Uterus (tissue), 2 donors: Measurements from ENCODE around the gene TJP2.

Experiments used
- CTCF ChIP-seq, 4 experiments: fragments of 200-600 bp in 2 of 4; fragments of 450-650 bp in 2 of 4; sonication (generic) in 2 of 4; IDR thresholded peaks; one replicate each; pipeline ENCODE4 v1.5.1; 2016 to 2019; ENCODE audit warnings: antibody characterized with exemption in 4 of 4, mild to moderate bottlenecking in 2 of 4, moderate library complexity in 1 of 4
- POLR2A ChIP-seq, 2 donors: fragments of 450-650 bp; IDR thresholded peaks; one replicate each; pipeline ENCODE4 v1.6.1; 2016; ENCODE audit warnings: antibody characterized with exemption in 2 of 2, mild to moderate bottlenecking in 1 of 2, moderate library complexity in 1 of 2

GRCh38 chr9:69252436-69252835 is 78.4 kb downstream of the TJP2 start:
- TF ChIP-seq CTCF (IDR thresholded peaks at IDR 0.05) (no peak), POLR2A (IDR thresholded peaks at IDR 0.05) (no peak)
